HG03432 (cell line): ENCODE data around the gene CSF1.
"Not testable (repeated sequence)": the region's sequence is repeated elsewhere in the genome, so short reads cannot be mapped to it uniquely, and the experiment has no call there.

Experiments
- ATAC-seq: cut with Tn5 transposase; IDR thresholded peaks from one replicate; pipeline ENCODE4 v1.9.1; 2021; ENCODE audit warnings: mild to moderate bottlenecking, moderate library complexity; ENCODE audit not compliant: unreplicated experiment

The CSF1 gene

DNA sequence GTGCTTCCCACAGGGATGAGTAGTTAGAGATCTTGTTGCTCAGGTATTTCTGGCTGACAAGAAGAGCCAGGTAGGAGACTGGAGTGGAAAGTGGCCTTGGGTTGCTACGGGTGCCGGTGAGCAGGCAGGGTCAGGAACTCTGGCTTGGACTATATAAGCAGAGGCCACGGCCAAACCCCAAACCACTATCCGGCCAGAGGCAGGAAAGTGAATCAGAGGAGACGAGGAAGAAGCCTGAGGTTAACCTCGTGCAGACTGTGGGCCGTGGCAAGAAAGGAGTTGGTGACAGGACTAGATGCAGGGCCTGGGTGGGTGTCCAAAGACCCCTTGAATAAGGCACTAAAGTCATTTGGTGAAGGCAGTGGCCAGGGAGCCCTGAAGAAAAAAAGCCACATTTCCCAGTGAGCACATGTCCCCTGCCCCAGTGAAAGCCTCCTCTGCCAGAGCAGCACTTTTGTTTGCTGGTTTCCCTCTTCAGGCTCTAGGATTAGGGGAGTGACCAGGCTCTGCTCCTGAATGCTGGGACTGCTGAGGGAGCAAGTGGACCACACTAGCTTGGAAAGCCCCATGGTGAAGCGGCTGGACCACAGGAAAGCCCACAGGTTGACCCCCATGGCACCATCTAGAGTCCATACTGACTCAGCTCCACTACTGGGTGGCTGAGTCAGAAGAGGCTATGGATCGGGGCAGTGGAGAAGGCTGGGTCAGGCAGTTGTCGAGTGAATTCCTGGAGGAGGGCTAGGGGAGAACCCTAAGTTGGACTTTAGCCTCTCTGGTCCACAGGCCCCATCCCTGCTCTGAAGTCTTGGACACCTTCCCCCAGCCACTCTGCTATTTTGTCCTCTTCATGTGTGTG lies 23.4 kb downstream of the CSF1 start:
- no peak for ATAC-seq

DNA sequence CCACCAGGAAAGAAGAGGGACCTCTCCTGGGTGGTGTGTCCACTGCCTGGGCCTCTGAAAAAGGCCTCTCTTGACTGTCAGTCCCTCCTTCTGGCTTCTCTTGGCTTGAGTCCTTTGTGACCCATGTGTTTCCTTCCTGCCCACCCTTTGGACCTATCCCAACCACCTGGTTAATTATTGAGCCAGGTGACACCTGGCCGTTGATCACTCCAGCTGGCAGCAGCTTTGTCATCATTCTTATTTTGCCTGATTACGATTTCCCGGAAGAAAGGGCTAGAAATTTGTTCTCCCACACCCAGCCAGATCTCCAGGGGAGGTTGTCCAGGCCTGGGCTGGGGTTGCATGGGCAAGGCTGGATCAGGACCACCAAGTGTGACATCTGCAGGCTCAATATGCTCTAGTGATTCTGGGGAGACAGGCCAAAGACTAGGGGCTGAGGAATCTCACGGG lies 24.8 kb downstream of the CSF1 start:
- ATAC-seq = no peak

DNA sequence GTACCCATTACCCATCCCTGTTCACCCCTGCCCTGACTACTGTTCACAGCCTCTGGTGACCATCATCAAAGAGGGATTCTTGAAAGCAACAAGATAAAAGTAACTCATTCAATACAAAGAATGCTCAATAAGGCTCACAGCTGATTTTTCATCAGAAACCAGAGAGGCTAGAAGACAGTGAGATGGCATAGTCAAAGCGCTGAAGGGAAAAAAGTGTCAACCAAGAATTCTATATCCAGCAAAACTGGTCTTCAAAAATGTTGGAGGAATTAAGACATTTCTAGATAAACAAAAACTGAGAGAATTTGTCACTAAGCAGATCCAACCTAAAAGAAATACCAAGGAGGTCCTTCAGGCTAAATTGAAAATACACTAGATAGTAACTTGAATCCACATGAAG lies 27.1 kb downstream of the CSF1 start:
- ATAC-seq = no peak

DNA sequence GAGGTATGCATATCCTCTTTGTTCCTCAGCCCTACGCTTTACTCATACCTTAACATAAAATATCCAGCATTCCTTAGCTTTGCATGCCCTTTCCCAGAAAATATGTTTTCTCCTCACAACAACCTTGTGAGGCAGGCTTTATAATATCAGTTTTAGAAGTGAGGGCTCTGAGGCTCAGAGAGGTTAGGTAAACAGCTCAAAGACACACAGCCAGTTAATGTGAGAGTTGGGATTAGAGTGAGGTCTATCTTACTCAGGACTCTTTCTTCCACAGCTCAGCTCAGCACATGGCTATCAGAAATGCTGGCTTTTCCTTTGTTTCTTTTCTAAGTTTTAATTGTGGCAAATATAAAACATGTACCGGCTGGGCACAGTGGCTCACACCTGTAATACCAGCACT lies 27.9 kb downstream of the CSF1 start:
- no peak for ATAC-seq

DNA sequence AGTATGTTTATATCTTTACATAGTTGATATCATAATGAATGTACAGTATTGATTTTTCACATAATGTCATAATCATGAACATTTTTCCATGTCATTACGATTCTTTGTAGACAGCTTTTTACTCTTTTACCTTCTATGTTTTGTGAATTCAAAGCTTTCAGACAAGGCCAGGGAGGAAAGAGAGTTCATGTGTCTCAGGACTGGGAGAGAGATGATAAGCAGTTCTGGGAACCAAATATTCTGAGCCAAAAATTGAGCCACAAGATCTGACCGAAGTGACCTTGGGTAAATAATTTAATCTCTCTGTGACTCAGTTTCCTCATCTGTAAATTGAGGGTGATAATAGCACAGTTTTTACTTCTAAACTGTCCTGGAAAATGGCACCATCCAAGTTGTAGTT lies 31.8 kb downstream of the CSF1 start:
- no peak for ATAC-seq

DNA sequence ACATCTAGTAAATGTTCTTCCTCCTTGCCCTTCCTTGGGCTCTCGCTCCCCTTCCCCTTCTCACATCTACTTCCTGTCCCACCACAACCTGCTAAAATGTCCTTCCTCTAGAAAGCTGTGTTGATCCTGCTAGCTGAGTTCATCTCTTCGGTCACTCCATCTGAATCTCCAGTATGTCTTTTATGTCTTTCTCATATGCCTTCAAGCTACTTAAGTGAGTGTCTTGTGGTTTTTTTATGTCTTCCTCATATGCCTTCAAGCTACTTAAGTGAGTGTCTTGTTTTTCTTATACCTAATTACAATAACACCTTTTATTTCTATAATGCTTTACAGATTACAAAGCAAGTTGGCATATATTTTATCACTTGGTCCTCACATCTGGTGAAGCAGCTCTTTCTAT lies 33.9 kb downstream of the CSF1 start:
- no peak for ATAC-seq

DNA sequence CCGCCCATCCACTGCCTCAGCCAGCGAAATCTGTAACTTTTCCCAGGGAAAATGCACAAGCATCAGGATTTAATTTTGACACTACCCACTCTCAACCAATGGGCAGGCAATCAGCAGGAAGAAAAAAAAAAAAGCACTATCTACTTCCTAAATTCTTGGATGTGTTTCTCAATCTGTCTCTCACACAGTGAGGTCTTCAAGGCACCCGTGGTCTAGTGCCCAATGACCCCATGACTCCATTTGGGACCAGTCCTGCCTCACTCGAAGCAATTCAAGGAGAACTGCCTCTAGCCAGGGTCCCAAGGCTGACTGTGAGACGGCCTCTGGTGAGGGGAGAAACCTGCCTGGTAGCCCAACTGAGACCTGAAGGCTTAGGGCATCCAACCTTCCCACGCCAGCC lies 35.9 kb downstream of the CSF1 start:
- no peak for ATAC-seq

DNA sequence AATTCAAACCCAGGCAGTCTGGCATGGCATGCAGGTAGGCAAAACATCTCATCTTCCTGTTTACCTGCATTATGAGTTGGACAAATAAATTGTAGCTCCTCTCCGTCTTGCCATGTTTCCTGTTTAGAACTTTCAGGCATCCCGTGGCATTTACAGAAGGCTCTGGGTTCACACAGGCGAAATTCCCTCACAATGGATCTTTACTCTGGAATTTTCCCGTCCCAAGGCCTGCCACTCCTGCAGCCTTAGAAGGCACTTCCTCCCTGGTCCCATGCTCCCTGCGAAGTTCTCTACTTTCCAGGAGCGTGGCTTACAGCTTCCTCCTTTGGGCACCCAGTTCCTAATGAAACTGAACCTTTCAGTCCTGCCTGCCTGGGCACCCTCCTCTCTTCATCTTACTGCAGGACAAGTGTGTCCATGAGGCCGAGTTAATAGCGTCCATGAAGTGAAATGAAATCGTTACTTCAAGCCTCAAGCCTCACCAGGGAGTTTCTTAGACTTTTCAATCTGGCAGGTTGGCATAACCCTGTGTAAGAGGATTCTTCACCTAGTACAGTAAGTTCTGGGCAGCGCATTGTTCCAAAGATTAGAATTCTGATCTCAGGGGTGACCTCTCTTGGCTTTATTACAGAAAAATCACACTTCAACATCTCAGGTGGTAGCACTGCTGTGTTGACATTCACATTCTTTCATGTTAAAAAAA lies 37.1 kb downstream of the CSF1 start:
- no peak for ATAC-seq

DNA sequence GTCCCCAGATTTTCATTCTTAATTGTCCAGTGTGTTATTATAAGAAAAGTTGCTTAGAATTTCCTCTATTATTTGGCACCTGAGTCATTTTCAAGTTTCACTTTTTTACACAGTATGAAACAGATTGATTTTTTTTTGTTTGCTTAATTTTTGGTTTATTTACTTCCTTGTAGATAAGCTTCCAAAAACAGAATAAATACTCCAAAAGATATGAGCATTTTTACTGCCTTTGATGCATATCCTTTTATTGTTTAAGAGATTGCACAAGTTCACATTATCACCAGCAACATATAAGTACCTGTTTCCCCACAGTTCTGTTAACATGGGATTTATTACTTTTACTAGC lies 37.6 kb downstream of the CSF1 start:
- ATAC-seq = no peak

DNA sequence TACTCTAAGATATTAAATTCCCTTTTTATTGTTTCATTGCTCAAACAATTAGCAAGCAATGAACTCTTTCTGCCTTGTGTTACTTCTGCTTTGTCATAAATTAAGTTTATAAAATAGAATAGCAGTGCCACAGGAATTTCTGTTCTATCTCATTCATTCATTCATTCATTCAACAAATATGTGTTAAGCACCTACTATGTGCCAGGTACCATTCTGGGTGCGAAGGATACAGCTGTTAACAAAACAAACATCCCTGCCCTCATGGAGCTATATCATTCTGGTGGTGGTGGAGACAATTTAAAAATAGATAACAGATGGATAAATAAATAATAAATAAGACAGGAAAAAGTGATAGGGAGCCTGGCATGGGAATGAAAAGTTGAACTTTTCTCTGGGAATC lies 39.4 kb downstream of the CSF1 start:
- ATAC-seq = no peak

DNA sequence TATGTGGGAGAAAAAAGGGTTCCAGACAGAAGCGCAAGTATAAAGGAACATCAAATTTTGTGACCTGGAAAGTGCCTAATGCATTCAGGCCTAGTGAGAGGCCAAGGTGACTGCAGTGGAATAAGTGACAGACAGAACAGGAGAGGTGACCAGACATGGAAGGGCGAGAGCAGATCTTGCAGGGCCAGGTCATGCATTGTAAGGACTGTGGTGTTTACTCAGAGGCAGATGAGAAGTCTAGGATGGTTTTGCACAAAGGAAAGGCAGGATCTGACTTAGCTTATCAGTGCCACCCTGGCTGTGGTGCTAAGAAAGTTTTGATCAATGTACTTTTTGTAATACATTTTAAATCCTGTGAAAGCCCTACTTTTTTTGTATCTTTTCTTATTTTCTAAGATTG lies 39.9 kb downstream of the CSF1 start:
- ATAC-seq = no peak

DNA sequence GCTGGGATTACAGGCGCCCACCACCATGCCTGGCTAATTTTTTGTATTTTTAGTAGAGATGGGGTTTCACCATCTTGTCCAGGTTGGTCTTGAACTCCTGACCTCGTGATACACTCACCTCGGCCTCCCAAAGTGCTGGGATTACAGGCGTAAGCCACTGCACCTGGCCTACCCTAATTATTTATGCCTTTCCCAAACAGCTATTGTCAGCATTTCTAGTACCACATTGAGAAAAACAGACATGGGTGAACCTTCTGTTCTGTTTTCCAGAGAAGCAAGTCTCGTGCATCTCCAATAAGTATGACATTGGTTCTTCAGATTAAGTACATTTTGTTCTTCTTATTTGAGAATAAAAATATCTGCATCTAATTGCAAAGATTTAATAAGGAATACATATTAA lies 40.9 kb downstream of the CSF1 start:
- not testable (repeated sequence) for ATAC-seq

DNA sequence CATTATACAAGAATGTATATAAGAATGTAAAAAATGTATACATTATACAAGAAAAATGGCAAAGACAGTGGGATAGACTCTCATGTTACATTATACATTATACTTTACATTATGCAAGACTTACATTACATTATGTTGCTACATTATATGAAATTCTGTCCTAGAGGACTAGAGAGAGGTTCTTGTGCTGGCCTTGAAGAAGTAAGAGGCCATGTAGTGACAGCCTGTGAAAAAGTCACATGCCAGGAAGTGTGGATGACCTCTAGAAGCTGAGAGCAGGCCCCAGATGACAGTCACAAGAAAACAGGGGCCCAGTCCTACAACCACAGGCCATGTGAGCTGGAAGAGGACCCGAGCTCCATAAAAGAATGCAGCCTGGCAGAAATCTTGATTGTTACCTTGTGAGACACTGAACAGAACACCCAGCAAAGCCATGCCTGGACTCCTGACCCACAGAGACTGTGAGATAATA lies 43.4 kb downstream of the CSF1 start:
- no peak for ATAC-seq

DNA sequence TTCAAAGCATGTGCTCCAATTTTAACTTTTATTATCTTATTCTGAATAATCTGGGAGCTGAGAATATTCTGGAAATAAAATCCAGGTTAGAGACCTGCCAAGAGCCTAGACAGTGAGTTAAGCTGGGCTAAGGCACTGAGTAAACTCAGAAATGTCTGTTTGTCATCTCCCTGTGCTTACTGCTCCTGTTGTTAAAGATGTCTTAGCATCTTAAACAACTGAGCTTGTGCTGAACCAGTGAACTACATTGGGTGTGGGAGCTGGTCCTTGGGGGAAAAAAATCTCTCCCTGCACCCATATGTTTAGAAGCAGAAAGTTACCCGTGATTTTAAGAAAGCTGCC lies 49.0 kb downstream of the CSF1 start:
- ATAC-seq = no peak

DNA sequence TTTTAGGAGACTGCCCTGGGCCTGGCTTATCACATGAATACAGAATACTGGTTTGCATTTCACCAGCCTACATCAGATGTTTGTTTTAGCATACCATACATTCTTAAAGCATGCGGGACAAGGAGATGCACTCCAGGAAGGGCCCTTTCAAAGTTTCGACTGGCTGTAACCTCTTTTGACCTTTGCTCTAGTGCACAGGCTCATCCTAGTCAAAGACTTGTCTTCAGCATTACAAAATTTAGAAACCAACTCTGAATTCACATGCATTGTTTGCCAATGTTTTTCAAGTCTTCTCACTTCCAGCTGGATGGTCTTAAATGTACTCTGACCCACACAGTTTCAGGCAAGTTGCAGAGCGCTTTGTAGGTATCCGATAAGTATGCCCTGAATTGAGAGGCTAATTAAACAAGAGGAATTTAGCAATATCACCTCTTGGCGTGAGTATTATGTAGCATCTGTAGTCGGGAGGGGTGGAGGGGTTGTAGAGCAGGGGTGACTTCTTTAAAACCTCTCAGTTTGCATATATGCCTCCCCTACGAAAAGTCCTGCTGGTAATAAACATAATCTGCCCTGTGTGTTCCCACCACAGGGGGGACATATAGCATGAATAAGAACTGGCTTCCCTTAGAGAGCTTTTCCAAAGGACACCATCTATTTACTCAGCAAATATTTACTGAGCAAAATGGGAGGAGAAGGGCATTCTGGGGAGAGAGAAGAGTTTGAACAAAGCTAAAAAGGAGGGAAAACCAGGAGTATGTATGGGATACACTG lies 49.5 kb downstream of the CSF1 start:
- no peak for ATAC-seq

DNA sequence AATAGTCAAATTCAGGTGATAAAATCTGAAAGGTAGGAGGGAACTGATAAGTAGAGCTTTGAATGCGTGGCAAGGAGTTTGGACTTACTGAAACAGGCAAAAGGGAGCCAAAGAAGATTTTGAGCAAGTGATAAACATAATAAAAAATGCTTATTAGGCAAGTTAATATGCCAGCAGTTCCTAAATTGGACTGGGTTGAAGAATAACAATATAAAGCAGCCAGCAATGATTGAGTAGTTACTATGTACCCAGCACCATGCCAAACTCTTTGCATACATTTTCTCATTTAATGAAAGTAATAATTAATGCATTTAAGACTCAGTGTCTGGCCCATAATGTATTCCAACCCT lies 50.1 kb downstream of the CSF1 start:
- no peak for ATAC-seq

DNA sequence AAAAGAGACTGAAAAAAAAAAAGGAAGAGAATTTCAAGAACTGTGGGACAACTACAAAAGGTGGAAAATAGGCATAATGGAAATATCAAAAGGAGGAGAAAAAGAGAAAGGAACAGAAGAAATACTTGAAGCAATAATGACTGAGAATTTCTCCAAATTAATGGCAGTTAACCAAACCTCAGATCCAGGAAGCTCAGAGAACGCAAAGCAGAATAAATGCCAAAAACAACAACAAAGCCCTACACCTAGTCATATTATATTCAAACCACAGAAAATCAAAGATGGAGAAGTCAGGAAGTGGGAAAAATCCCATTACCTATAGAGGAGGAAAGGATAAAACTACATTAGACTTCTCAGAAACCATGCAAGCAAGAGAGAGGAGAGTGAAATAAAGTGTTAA lies 53.2 kb downstream of the CSF1 start:
- ATAC-seq = no peak

DNA sequence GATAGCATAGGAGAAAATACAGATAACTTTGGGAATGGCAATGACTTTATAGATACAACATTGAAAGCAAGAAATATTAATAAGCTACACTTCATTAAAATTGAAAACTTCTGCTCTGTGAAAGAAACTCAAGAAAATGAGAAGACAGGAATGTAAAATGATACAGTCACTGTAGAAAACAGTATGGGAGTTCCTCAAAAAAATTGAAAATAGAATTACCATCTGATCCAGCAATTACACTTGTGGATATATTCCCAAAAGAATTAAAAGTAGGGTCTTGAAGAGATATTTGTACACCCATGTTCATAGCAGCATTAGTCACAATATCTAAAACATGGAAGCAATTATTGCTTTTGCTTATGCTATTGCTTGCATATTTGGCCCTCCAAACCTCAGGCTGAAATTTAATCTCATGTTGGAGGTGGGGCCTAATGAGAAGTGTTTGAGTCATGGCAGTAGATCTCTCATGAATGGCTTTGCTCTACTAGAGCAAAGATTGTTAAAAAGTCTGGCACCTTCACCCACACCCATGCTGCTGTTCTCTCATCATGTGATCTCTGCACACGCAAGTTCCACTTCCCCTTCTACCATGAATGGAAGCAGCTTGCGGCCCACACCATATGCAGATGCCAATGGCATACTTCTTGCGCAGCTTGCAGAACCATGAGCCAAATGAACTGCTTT lies 58.6 kb downstream of the CSF1 start:
- no peak for ATAC-seq

DNA sequence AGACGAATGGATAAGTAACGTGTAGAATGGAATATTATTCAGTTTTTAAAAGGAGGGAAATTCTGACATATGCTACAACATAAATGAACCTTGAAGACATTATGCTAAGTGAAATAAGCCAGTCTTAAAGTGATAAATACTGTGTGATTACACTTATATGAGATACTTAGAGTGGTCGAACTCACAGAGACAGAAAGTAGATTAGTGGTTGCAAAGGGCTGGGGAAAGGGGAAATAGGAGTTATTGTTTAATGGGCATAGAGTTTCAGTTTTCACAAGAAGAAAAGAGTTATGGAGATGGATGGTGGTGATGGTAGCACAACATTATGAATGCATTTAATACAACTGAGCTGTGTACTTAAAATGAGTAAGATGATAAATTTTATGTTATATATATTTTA lies 59.3 kb downstream of the CSF1 start:
- ATAC-seq = no peak

DNA sequence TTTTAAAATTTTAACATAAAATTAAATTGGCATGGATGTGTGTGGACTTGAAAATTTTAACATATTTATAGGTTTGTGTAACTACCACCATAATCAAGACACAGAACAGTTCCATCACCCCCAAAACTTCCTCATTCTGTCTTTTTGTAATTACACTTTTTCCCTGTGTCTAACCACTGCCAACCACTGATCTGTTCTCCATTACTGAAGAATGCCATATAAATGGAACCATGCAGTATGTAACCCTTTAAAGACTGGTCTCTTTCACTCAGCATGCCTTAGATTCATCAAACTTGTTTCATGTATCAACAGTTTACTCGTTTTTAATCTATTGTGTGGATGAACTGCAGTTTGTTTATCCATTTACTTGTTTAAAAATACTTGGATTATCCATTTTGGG lies 60.9 kb downstream of the CSF1 start:
- ATAC-seq = no peak

DNA sequence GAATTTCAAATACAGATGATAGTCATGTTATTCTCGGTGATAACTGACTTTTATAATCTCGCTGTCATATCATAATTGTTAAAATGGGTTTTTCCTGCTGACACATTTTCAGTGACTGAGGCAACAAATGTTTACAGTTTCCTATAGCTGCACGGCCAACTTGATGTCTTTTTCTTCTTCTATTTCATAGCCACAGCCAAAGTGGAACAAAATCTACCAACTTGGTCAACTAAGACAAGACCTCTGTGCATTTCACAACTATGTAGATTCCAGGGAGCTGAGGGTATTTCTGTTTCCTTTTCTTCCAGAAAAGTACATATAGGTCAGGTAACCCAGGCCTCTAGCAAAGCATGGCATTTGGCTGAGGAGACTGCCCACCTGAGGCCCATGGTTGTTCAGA lies 63.5 kb downstream of the CSF1 start:
- ATAC-seq = no peak
